ENCODE measurements around the gene SULT1E1.

DNA sequence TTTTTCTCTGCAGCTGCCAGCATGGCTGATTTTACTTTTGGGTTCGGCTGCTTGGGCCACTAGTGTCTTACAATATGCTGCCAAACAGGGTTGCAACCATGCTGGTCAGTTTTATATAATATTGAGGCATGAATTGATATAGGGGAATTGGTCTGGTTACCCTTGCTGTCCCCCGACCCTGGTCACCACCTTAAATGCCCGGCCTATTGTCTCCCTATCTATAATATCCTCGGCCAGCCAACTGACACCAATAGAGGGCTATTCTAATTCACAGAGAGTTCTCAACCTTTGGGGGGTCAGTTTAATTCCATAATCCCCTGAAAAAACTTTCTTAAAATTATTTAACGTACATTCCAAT, 28.7 kb downstream of the SULT1E1 start:
- no peak for TF ChIP-seq POLR2A (IDR thresholded peaks at IDR 0.05)
- TF ChIP-seq, protein P1, sequence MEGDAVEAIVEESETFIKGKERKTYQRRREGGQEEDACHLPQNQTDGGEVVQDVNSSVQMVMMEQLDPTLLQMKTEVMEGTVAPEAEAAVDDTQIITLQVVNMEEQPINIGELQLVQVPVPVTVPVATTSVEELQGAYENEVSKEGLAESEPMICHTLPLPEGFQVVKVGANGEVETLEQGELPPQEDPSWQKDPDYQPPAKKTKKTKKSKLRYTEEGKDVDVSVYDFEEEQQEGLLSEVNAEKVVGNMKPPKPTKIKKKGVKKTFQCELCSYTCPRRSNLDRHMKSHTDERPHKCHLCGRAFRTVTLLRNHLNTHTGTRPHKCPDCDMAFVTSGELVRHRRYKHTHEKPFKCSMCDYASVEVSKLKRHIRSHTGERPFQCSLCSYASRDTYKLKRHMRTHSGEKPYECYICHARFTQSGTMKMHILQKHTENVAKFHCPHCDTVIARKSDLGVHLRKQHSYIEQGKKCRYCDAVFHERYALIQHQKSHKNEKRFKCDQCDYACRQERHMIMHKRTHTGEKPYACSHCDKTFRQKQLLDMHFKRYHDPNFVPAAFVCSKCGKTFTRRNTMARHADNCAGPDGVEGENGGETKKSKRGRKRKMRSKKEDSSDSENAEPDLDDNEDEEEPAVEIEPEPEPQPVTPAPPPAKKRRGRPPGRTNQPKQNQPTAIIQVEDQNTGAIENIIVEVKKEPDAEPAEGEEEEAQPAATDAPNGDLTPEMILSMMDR (IDR thresholded peaks at IDR 0.05), result no peak
- TF ChIP-seq POLR2AphosphoS5 (IDR thresholded peaks at IDR 0.05; ENCODE audit: insufficient read depth in 1 of 2, low read depth in 1 of 2), result no peak

Data from vagina (tissue), 2 donors.